ENCODE measurements around the gene SCRN1. TPM values are rescaled to one million over a fixed set of nuclear protein-coding genes. Genes with fewer than 3 reads are reported as not detected.
A peak's percentile ranks its signal among the peaks of the same experiment; 100 is the strongest.

Gene SCRN1
- total and polyA plus RNA-seq, 2 of the 13 experiments (the other 11 are each of a cell fraction or from before 2014, with no cell fraction given), result 43.2 to 49.8 TPM

- TF ChIP-seq ZNF609 (CRISPR knock-in tag; IDR thresholded peaks at IDR 0.05; ENCODE audit: borderline replicate concordance) (no peak), POLR2AphosphoS2 (IDR thresholded peaks at IDR 0.05; ENCODE audit: low read depth, low read length) (no peak), REPIN1 (CRISPR knock-in tag; IDR thresholded peaks at IDR 0.05; ENCODE audit: borderline replicate concordance, low read depth) (no peak), YY1 (IDR thresholded peaks at IDR 0.05; ENCODE audit: insufficient read depth, insufficient replicate concordance, low read depth, low read length) (peak; percentile 88), ZNF484 (CRISPR knock-in tag; IDR thresholded peaks at IDR 0.05; ENCODE audit: borderline replicate concordance, low read depth) (no peak), HIVEP1 (CRISPR knock-in tag; IDR thresholded peaks at IDR 0.05) (no peak), FOXC1 (CRISPR knock-in tag; IDR thresholded peaks at IDR 0.05; ENCODE audit: borderline replicate concordance) (peak; percentile 14; the same call in 1 of the 2 replicates), ZNF3 (CRISPR knock-in tag; IDR thresholded peaks at IDR 0.05) (no peak), PPARG (CRISPR knock-in tag; conservative IDR thresholded peaks at IDR 0.05) (peak; percentile 49; the same call in 1 of the 2 replicates), CENPT (CRISPR knock-in tag; IDR thresholded peaks at IDR 0.05; ENCODE audit: low read depth) (no peak), TAF15 (IDR thresholded peaks at IDR 0.05; ENCODE audit: low read depth, low read length, poor library complexity, severe bottlenecking) (peak; percentile 66), ZNF180 (CRISPR knock-in tag; IDR thresholded peaks at IDR 0.05; ENCODE audit: borderline replicate concordance, low read depth) (no peak), ZNF660 (CRISPR knock-in tag; IDR thresholded peaks at IDR 0.05; ENCODE audit: borderline replicate concordance, low read depth) (no peak), HOXA3 (CRISPR knock-in tag; IDR thresholded peaks at IDR 0.05) (peak; percentile 74; the same call in 1 of the 2 replicates), ZFP1 (CRISPR knock-in tag; IDR thresholded peaks at IDR 0.05) (no peak), PATZ1 (CRISPR knock-in tag; IDR thresholded peaks at IDR 0.05) (peak; percentile 35; the same call in 1 of the 2 replicates), BRD4 (CRISPR knock-in tag; IDR thresholded peaks at IDR 0.05) (0 out of 2 replicates have a peak, but pooled peaks have one; percentile 24), SAP130 (CRISPR knock-in tag; IDR thresholded peaks at IDR 0.05; ENCODE audit: low read depth) (peak; percentile 92), ARID2 (CRISPR knock-in tag; IDR thresholded peaks at IDR 0.05; ENCODE audit: borderline replicate concordance) (0 out of 2 replicates have a peak, but pooled peaks have one; percentile 15)
- TF ChIP-seq, protein P1, sequence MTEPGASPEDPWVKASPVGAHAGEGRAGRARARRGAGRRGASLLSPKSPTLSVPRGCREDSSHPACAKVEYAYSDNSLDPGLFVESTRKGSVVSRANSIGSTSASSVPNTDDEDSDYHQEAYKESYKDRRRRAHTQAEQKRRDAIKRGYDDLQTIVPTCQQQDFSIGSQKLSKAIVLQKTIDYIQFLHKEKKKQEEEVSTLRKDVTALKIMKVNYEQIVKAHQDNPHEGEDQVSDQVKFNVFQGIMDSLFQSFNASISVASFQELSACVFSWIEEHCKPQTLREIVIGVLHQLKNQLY (CRISPR knock-in tag; IDR thresholded peaks at IDR 0.05), result no peak
- TF ChIP-seq, protein P2, sequence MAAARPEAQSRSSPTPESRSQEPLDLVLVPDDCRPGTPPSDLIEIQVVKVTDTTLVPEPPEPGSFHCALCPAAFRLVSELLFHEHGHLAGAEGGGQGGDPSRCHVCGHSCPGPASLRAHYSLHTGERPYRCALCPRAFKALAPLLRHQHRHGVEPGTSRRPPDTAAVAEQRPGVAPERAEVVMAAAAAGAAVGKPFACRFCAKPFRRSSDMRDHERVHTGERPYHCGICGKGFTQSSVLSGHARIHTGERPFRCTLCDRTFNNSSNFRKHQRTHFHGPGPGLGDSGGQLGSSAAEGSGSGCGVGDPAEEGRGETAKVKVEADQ (CRISPR knock-in tag; IDR thresholded peaks at IDR 0.05; ENCODE audit: borderline replicate concordance), result no peak
Observed at GRCh38 chr7:30028216-30028748, 38.7 kb upstream of the SCRN1 start, which contains the start of gene PLEKHA8 (continued).

Measured in HepG2 (cell line).